GM12865 (cell line): ENCODE results near the gene RETREG1.

Experiments used
- DNase-seq: peaks from one replicate; pipeline ENCODE4 v3.0.0; 2010; ENCODE audit warnings: low read depth
- H3K4me3 ChIP-seq: 2 replicates; pipeline ENCODE4 v1.5.1; 2011; ENCODE audit warnings: mild to moderate bottlenecking, low read depth, low read length, control low read depth
- TF ChIP-seq, protein P1 (sequence below): IDR thresholded peaks from 2 replicates; pipeline ENCODE4 v1.5.1; 2011; ENCODE audit warnings: low read length, control low read depth, low read depth, inconsistent platforms; ENCODE audit not compliant: insufficient read depth; ENCODE audit errors: missing control alignments

RETREG1 gene

DNA sequence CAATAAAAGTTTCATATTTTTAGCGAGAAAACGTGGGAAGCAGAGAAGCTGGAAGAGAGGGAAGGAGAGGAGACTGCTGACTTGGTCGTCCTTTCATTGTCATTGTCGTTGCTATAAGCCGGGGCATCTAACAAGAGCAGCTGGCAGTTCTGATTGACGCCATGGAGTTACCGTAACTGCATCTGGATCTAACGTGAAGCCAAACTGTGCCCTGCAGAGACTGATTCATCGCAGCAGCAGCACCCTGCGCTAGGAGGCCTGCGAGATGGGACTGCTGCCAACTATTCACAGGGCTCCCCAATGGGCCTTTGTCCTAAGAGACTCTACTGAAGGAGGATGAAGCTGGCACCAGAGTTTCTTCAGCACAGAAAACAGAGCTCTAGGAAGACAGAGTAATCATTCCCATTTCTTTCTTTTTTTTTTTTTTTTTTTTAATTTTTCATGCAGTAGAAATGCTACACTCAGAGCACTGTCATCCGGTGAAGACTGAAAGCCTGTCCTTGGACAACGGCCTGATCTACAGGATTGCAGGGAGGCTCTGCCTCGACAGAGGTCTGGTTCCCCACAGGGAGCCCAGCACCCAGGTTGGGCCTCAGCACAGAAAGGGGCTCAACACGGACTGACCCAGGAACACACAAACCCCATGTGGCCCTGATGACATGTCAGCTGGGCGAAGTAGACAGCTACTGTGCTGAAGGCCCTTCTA is 47.8 kb downstream of the RETREG1 start:
- H3K4me3 ChIP-seq = no peak overlapping the region
- TF ChIP-seq, protein P1, sequence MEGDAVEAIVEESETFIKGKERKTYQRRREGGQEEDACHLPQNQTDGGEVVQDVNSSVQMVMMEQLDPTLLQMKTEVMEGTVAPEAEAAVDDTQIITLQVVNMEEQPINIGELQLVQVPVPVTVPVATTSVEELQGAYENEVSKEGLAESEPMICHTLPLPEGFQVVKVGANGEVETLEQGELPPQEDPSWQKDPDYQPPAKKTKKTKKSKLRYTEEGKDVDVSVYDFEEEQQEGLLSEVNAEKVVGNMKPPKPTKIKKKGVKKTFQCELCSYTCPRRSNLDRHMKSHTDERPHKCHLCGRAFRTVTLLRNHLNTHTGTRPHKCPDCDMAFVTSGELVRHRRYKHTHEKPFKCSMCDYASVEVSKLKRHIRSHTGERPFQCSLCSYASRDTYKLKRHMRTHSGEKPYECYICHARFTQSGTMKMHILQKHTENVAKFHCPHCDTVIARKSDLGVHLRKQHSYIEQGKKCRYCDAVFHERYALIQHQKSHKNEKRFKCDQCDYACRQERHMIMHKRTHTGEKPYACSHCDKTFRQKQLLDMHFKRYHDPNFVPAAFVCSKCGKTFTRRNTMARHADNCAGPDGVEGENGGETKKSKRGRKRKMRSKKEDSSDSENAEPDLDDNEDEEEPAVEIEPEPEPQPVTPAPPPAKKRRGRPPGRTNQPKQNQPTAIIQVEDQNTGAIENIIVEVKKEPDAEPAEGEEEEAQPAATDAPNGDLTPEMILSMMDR = no peak
- no peak for DNase-seq

DNA sequence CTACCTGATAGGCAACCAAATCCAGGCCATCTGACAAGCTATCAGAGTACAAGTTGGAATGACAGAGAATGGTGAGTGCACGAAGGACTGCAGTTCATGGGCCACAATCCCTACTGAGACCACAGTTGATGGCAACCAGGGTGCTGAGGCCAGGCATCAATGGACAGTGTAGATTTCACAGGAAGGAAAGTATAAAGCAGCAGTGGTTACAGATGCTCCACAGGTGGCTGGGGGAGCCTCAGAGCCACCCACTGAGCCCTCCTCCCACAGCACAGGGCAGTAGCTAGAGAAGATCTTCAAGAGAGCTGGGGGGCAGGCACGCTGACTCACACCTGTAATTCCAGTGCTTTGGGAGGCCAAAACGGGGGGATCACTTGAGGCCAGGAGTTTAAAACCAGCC is 49.4 kb downstream of the RETREG1 start:
- TF ChIP-seq, protein P1 = no peak
- no peak for DNase-seq

DNA sequence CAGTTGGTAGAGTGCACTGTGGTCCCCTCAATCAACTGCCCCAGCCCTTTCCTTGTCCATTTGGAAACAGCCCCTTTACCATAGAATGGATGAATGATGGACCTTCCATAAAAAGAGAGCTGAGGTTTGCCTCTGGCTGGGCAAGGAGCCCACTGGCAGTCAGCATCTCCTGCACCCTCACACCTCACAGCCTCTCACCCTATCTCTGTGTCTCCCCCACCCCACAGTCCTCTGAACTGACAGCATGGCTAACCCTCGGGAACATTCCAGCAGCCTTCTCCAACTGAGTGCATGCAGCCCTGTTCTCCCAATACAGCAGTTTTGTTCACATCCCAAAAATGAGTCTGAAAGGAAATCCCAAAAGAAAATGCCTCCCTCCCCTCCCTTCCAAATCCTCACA is 51.7 kb downstream of the RETREG1 start:
- TF ChIP-seq, protein P1 = no peak
- no peak for DNase-seq

More for the DNA sequence above, 49.4 kb downstream of the RETREG1 start:
- H3K4me3 ChIP-seq = no peak overlapping the region

GRCh38 chr5:16564248-16564867 is 52.4 kb downstream of the RETREG1 start:
- H3K4me3 ChIP-seq = no peak overlapping the region
- TF ChIP-seq, protein P1 = no peak
- no peak for DNase-seq

More for the DNA sequence above, 51.7 kb downstream of the RETREG1 start:
- no peak overlapping the region for H3K4me3 ChIP-seq

DNA sequence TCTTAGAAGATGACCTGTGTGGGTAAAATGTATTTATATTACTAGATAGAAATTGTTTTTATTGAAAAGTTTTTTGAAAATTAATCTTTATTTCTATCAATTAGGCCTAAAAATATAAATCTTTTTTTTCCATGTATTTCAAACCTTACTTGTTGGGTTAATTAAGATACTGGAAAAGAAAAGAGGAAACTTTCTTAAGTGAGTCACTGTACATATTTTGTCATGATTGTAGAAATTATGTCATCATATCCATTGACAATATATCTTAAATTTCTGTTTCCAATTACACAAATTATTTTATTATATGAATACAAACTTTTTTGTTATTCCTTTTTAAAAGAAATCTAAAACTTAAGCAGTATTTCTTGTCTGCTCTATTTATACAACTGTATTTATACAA is 53.1 kb downstream of the RETREG1 start:
- TF ChIP-seq, protein P1 = no peak
- H3K4me3 ChIP-seq = no peak overlapping the region
- no peak for DNase-seq

DNA sequence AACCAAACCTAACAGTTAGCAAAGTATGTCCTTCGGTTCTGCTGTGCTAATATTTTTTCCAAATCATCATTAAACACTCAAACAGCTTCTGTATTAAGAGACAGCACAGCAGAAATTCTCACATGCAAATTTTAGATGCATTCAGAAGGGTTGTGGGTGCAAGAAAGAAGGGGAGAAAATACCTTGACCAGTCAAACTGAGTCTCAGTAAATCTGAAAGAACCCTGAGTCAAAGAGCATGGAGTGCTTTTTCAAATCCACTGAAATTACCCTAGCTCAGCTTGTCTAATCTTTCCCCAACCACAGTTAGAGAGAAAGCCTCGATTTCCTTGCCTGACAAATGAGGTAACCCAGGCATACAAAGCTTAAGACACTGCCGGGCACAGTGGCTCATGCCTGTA is 55.1 kb downstream of the RETREG1 start:
- TF ChIP-seq, protein P1 = no peak
- no peak overlapping the region for H3K4me3 ChIP-seq
- no peak for DNase-seq

DNA sequence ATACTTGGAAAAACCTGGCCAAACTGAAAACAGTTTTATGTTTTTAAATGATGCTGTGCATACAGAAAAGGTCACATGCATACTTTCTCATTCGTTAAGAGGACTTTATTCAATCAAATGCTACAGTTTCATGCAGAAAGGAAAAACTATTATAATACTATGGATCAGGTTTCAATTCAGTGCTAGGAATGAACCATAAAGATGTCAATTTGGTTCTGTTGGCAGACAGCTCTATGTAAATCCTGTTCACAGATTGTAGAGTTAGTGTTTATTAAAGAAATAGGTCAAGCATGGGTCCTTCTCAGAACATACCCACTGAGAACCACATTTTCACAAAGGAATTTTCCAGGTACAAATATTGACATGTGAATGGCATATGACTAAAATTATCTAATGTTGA is 57.1 kb downstream of the RETREG1 start:
- DNase-seq = no peak
- TF ChIP-seq, protein P1 = no peak
- no peak overlapping the region for H3K4me3 ChIP-seq
